Breast epithelium (tissue), 3 donors: ENCODE data around the gene GATAD2A.
"Not testable (repeated sequence)": the region's sequence is repeated elsewhere in the genome, so short reads cannot be mapped to it uniquely, and the experiment has no call there.

Experiments used
- CTCF ChIP-seq, 3 donors: fragments of 450-650 bp; IDR thresholded peaks; one replicate each; pipeline ENCODE4 v1.5.1; 2016 to 2017; ENCODE audit warnings: antibody characterized with exemption in 3 of 3, mild to moderate bottlenecking in 3 of 3, moderate library complexity in 3 of 3
- POLR2A ChIP-seq: fragments of 450-650 bp; IDR thresholded peaks from one replicate; pipeline ENCODE4 v1.6.1; 2016; ENCODE audit warnings: antibody characterized with exemption, mild to moderate bottlenecking, moderate library complexity
- POLR2AphosphoS5 ChIP-seq, 3 donors: sonication (generic); formaldehyde crosslinking; IDR thresholded peaks; one replicate each; pipeline ENCODE4 v1.6.1; 2017; ENCODE audit warnings: antibody characterized with exemption in 3 of 3

GRCh38 chr19:19389683-19390082 is 15.8 kb upstream of the GATAD2A start:
- not testable (repeated sequence) for TF ChIP-seq CTCF (IDR thresholded peaks at IDR 0.05); POLR2A; POLR2AphosphoS5 (IDR thresholded peaks at IDR 0.05)
